Gastroesophageal sphincter (tissue), 4 donors: ENCODE results near the gene FAM131B. TPM values are rescaled to one million over a fixed set of nuclear protein-coding genes. Genes with fewer than 3 reads are reported as not detected.

Source experiments
- ATAC-seq: fragments of 150-250 bp; one replicate; pipeline ENCODE4 v1.9.1; 2016; ENCODE audit warnings: mild to moderate bottlenecking, moderate library complexity
- H3K27ac ChIP-seq, 4 donors: fragments of 200-600 bp; sonication (generic) in 3 of 4; 1 replicate in 3 of 4; 2 replicates in 1 of 4; pipeline ENCODE4 v1.5.1; 2016 to 2019
- H3K27me3 ChIP-seq: fragments of 200-600 bp; sonication (generic); one replicate; pipeline ENCODE4 v1.5.1; 2019
- H3K36me3 ChIP-seq, 2 donors: fragments of 200-600 bp; sonication (generic); one replicate each; pipeline ENCODE4 v1.5.1; 2019; ENCODE audit warnings: control low read depth in 1 of 2
- H3K4me1 ChIP-seq, 3 donors: fragments of 200-600 bp; sonication (generic); 1 replicate in 2 of 3; 2 replicates in 1 of 3; pipeline ENCODE4 v1.5.1; 2016 to 2019; ENCODE audit warnings: control low read depth in 2 of 3
- H3K4me3 ChIP-seq, 2 donors: fragments of 200-600 bp; sonication (generic); one replicate each; pipeline ENCODE4 v1.5.1; 2019; ENCODE audit warnings: mild to moderate bottlenecking in 1 of 2, moderate library complexity in 1 of 2
- H3K9me3 ChIP-seq, 3 donors: fragments of 200-600 bp; sonication (generic); one replicate each; pipeline ENCODE4 v1.5.1; 2017 to 2019; ENCODE audit warnings: control low read depth in 2 of 3
- CTCF ChIP-seq, 4 experiments: fragments of 200-600 bp in 2 of 4; fragments of 450-650 bp in 2 of 4; sonication (generic) in 1 of 4; IDR thresholded peaks; one replicate each; pipeline ENCODE4 v1.5.1; 2017 to 2019; ENCODE audit warnings: antibody characterized with exemption in 4 of 4, mild to moderate bottlenecking in 2 of 4, moderate library complexity in 2 of 4
- EP300 ChIP-seq: sonication (generic); formaldehyde crosslinking; IDR thresholded peaks from one replicate; pipeline ENCODE4 v1.6.1; 2017; ENCODE audit warnings: antibody characterized with exemption, mild to moderate bottlenecking
- POLR2A ChIP-seq, 2 donors: fragments of 450-650 bp; IDR thresholded peaks; one replicate each; pipeline ENCODE4 v1.6.1; 2017; ENCODE audit warnings: antibody characterized with exemption in 2 of 2, mild to moderate bottlenecking in 2 of 2, moderate library complexity in 1 of 2
- POLR2AphosphoS5 ChIP-seq: sonication (generic); formaldehyde crosslinking; IDR thresholded peaks from one replicate; pipeline ENCODE4 v1.6.1; 2017; ENCODE audit warnings: antibody characterized with exemption
- WGBS, 2 donors: methylation state at CpG; one replicate each; pipeline ENCODE4 v1.1.5; 2018; ENCODE audit warnings: low coverage in 1 of 2; 5-methylcytosine and 5-hydroxymethylcytosine counted together
- total RNA-seq, 4 donors: library from RNA; depleted of rRNA; stranded (reverse); fragments of >200 nt; gene quantifications; one replicate each; pipeline ENCODE4 v1.1.0, GENCODE V29; 2016

FAM131B gene
- total RNA-seq, 4 donors from 2014 or later: 0.31 to 2.4 (median 1.2) TPM

GRCh38 chr7:143401265-143401664, 38.8 kb upstream of the FAM131B start:
- TF ChIP-seq POLR2AphosphoS5 (no peak), CTCF (IDR thresholded peaks at IDR 0.05) (no peak)
- no CpG with 5 or more reads among the region's 12 CpGs for WGBS, 2 donors
- Histone ChIP-seq H3K27ac (no peak overlapping the region), H3K36me3 (no peaks in the 10 kb centered on the region), H3K9me3 (no peaks in the 10 kb centered on the region), H3K27me3 (no peaks in the 10 kb centered on the region), H3K4me3 (no peak overlapping the region), H3K4me1 (no peaks in the 10 kb centered on the region)
- no peak for ATAC-seq

GRCh38 chr7:143399642-143400041, 37.1 kb upstream of the FAM131B start:
- Histone ChIP-seq H3K27me3 (no peaks in the 10 kb centered on the region), H3K27ac (no peak overlapping the region), H3K4me1 (peaks cover 0 to 15% (median 0%) of the 10 kb centered on the region in 3 donors), H3K9me3 (no peaks in the 10 kb centered on the region), H3K4me3 (no peak overlapping the region), H3K36me3 (no peaks in the 10 kb centered on the region)
- TF ChIP-seq CTCF (IDR thresholded peaks at IDR 0.05) (no peak), EP300 (no peak), POLR2AphosphoS5 (no peak), POLR2A (IDR thresholded peaks at IDR 0.05) (no peak)
- WGBS, 2 donors: 95 to 100% methylated on average over 1 to 9 of the region's 20 CpGs
- no peak for ATAC-seq

- 81 to 100% methylated on average over 1 to 5 of the region's 8 CpGs for WGBS, 2 donors
- no peaks in the 10 kb centered on the region for H3K27me3 ChIP-seq
- H3K27ac ChIP-seq: no peak overlapping the region
- no peaks in the 10 kb centered on the region for H3K9me3 ChIP-seq
- H3K36me3 ChIP-seq: no peaks in the 10 kb centered on the region
- no peak for TF ChIP-seq POLR2AphosphoS5
- TF ChIP-seq EP300: no peak
- no peak for TF ChIP-seq POLR2A (IDR thresholded peaks at IDR 0.05)
- TF ChIP-seq CTCF (IDR thresholded peaks at IDR 0.05): no peak
- ATAC-seq: no peak
- H3K4me3 ChIP-seq: no peak overlapping the region
- peaks cover 0 to 16% (median 0%) of the 10 kb centered on the region in 3 donors for H3K4me1 ChIP-seq
These were observed 36.6 kb upstream of the FAM131B start for GRCh38 chr7:143399151-143399550.

- no peaks in the 10 kb centered on the region for H3K36me3 ChIP-seq
- no peak overlapping the region for H3K4me3 ChIP-seq
- TF ChIP-seq CTCF (IDR thresholded peaks at IDR 0.05) (no peak), POLR2AphosphoS5 (no peak), POLR2A (IDR thresholded peaks at IDR 0.05) (no peak), EP300 (no peak)
- WGBS, 2 donors: 100% methylated on average over 4 of the region's 14 CpGs; no CpG with 5 or more reads in 1 of the 2 donors
- no peaks in the 10 kb centered on the region for H3K27me3 ChIP-seq
- H3K27ac ChIP-seq: no peak overlapping the region
- no peaks in the 10 kb centered on the region for H3K9me3 ChIP-seq
- H3K4me1 ChIP-seq: peaks cover 0 to 18% (median 0%) of the 10 kb centered on the region in 3 donors
- no peak for ATAC-seq
These were observed 36.1 kb upstream of the FAM131B start for GRCh38 chr7:143398616-143399015.

GRCh38 chr7:143397710-143398530, 35.4 kb upstream of the FAM131B start:
- Histone ChIP-seq H3K27me3 (no peaks in the 10 kb centered on the region), H3K36me3 (no peaks in the 10 kb centered on the region), H3K9me3 (no peaks in the 10 kb centered on the region), H3K4me3 (no peak overlapping the region), H3K27ac (no peak overlapping the region), H3K4me1 (peaks cover 0 to 25% (median 6%) of the 10 kb centered on the region in 3 donors)
- ATAC-seq: no peak
- no peak for TF ChIP-seq EP300
- TF ChIP-seq CTCF (IDR thresholded peaks at IDR 0.05): no peak
- 87 to 90% methylated on average over 10 of the region's 16 CpGs for WGBS, 2 donors
